ENCODE results near the gene PLCB4.
"Not testable (repeated sequence)": the region's sequence is repeated elsewhere in the genome, so short reads cannot be mapped to it uniquely, and the experiment has no call there.

The PLCB4 gene

GRCh38 chr20:9385345-9386310 is 316.7 kb downstream of the PLCB4 start:
- DNase-seq, result not testable (repeated sequence)

GRCh38 chr20:9388160-9388812 is 319.4 kb downstream of the PLCB4 start:
- DNase-seq, result no peak

GRCh38 chr20:9388813-9389161 is 319.9 kb downstream of the PLCB4 start:
- no peak for DNase-seq

GRCh38 chr20:9389346-9389745 is 320.5 kb downstream of the PLCB4 start:
- DNase-seq, result no peak

- DNase-seq, result no peak
These were observed 321.6 kb downstream of the PLCB4 start for GRCh38 chr20:9390441-9390840.

GRCh38 chr20:9392892-9393857 is 324.3 kb downstream of the PLCB4 start:
- DNase-seq, result peak; percentile 33

GRCh38 chr20:9395971-9396370 is 327.1 kb downstream of the PLCB4 start:
- no peak for DNase-seq

GRCh38 chr20:9397928-9398327 is 329.0 kb downstream of the PLCB4 start:
- no peak for DNase-seq

- no peak for DNase-seq
These were observed 330.0 kb downstream of the PLCB4 start for GRCh38 chr20:9398882-9399281.

GRCh38 chr20:9399322-9399721 is 330.4 kb downstream of the PLCB4 start:
- no peak for DNase-seq

GRCh38 chr20:9400171-9401025 is 331.5 kb downstream of the PLCB4 start:
- no peak for DNase-seq

GRCh38 chr20:9401371-9401770 is 332.5 kb downstream of the PLCB4 start:
- DNase-seq, result no peak

GRCh38 chr20:9402141-9402540 is 333.3 kb downstream of the PLCB4 start:
- no peak for DNase-seq

- no peak for DNase-seq
These were observed 333.7 kb downstream of the PLCB4 start for GRCh38 chr20:9402546-9402945.

- no peak for DNase-seq
These were observed 334.6 kb downstream of the PLCB4 start for GRCh38 chr20:9403448-9403847.

GRCh38 chr20:9407805-9408421 is 339.0 kb downstream of the PLCB4 start:
- DNase-seq, result peak; percentile 76

GRCh38 chr20:9408422-9409300 is 339.8 kb downstream of the PLCB4 start:
- peak; percentile 85 for DNase-seq

- peak; percentile 5 for DNase-seq
These were observed 340.5 kb downstream of the PLCB4 start for GRCh38 chr20:9409352-9409751.

- DNase-seq, result no peak
These were observed 341.1 kb downstream of the PLCB4 start for GRCh38 chr20:9409981-9410380.

GRCh38 chr20:9411833-9412232 is 342.9 kb downstream of the PLCB4 start:
- no peak for DNase-seq

GRCh38 chr20:9412309-9412708 is 343.4 kb downstream of the PLCB4 start:
- DNase-seq, result no peak
